KMS-11 (cell line): ENCODE data around the gene CFAP161.

Experiments
- H2AFZ ChIP-seq: fragments of 200-600 bp; sonication (generic); 2 replicates; pipeline ENCODE4 v1.6.1; 2016; ENCODE audit warnings: antibody characterized with exemption, mixed run types, low read depth
- H3K27ac ChIP-seq: fragments of 200-600 bp; sonication (generic); 2 replicates; pipeline ENCODE4 v1.6.1; 2016; ENCODE audit warnings: mild to moderate bottlenecking, mixed run types
- H3K27me3 ChIP-seq: fragments of 200-600 bp; sonication (generic); 2 replicates; pipeline ENCODE4 v1.6.1; 2017; ENCODE audit warnings: mild to moderate bottlenecking, low read depth, mixed run types, moderate library complexity; ENCODE audit not compliant: insufficient read depth
- H3K36me3 ChIP-seq: fragments of 200-600 bp; sonication (generic); 2 replicates; pipeline ENCODE4 v1.6.1; 2017; ENCODE audit warnings: mild to moderate bottlenecking, mixed run types; ENCODE audit not compliant: insufficient read depth
- H3K4me1 ChIP-seq: fragments of 200-600 bp; sonication (generic); 2 replicates; pipeline ENCODE4 v1.6.1; 2016; ENCODE audit warnings: mild to moderate bottlenecking, low read depth, mixed run types; ENCODE audit not compliant: poor library complexity, severe bottlenecking
- H3K4me2 ChIP-seq: fragments of 200-600 bp; sonication (generic); 2 replicates; pipeline ENCODE4 v1.7.0; 2016; ENCODE audit warnings: mild to moderate bottlenecking, mixed run types
- H3K4me3 ChIP-seq: fragments of 200-600 bp; sonication (generic); IDR thresholded peaks from 2 replicates; pipeline ENCODE4 v1.6.1; 2017; ENCODE audit warnings: low read depth, low read length, mixed read lengths; ENCODE audit not compliant: insufficient read depth
- H3K79me2 ChIP-seq: fragments of 200-600 bp; sonication (generic); 2 replicates; pipeline ENCODE4 v1.6.1; 2016; ENCODE audit warnings: low read depth, mixed run types; ENCODE audit not compliant: insufficient read depth
- H3K9ac ChIP-seq: fragments of 200-600 bp; sonication (generic); 2 replicates; pipeline ENCODE4 v1.6.1; 2016; ENCODE audit warnings: mild to moderate bottlenecking, mixed run types
- H4K20me1 ChIP-seq: fragments of 200-600 bp; sonication (generic); 2 replicates; pipeline ENCODE4 v1.6.1; 2016; ENCODE audit warnings: mild to moderate bottlenecking, mixed run types; ENCODE audit not compliant: insufficient read depth
- CTCF ChIP-seq: fragments of 200-600 bp; sonication (generic); conservative IDR thresholded peaks from 2 replicates; pipeline ENCODE4 v1.6.1; 2017; ENCODE audit warnings: low read depth, mild to moderate bottlenecking, antibody characterized with exemption, low read length, moderate library complexity, mixed read lengths

Gene CFAP161

GRCh38 chr15:81087066-81087465 lies 47.0 kb upstream of the CFAP161 start:
- Histone ChIP-seq H4K20me1 (no peaks in the 10 kb centered on the region), H3K4me2 (no peak overlapping the region), H3K4me3 (no peak overlapping the region), H2AFZ (no peak overlapping the region), H3K9ac (no peak overlapping the region), H3K4me1 (no peaks in the 10 kb centered on the region), H3K36me3 (no peaks in the 10 kb centered on the region), H3K79me2 (no peaks in the 10 kb centered on the region), H3K27ac (no peak overlapping the region), H3K27me3 (no peaks in the 10 kb centered on the region)
- TF ChIP-seq CTCF: no peak

- Histone ChIP-seq H3K4me2 (no peak overlapping the region), H3K27me3 (no peaks in the 10 kb centered on the region), H3K4me3 (no peak overlapping the region), H3K9ac (no peak overlapping the region), H3K79me2 (no peaks in the 10 kb centered on the region), H3K27ac (no peak overlapping the region), H3K4me1 (no peaks in the 10 kb centered on the region), H4K20me1 (no peaks in the 10 kb centered on the region), H3K36me3 (no peaks in the 10 kb centered on the region), H2AFZ (no peak overlapping the region)
- TF ChIP-seq CTCF: no peak
Measured at GRCh38 chr15:81087694-81088093, 46.4 kb upstream of the CFAP161 start.

GRCh38 chr15:81088470-81089013 lies 45.5 kb upstream of the CFAP161 start:
- no peaks in the 10 kb centered on the region for H3K27me3 ChIP-seq
- H3K9ac ChIP-seq: no peak overlapping the region
- no peaks in the 10 kb centered on the region for H3K4me1 ChIP-seq
- H3K4me2 ChIP-seq: no peak overlapping the region
- no peaks in the 10 kb centered on the region for H4K20me1 ChIP-seq
- no peak overlapping the region for H2AFZ ChIP-seq
- no peak overlapping the region for H3K27ac ChIP-seq
- no peak overlapping the region for H3K4me3 ChIP-seq
- no peak for TF ChIP-seq CTCF
- H3K79me2 ChIP-seq: no peaks in the 10 kb centered on the region
- H3K36me3 ChIP-seq: no peaks in the 10 kb centered on the region

GRCh38 chr15:81091889-81092558 lies 42.0 kb upstream of the CFAP161 start:
- Histone ChIP-seq H3K4me3 (no peak overlapping the region), H3K9ac (no peak overlapping the region), H3K79me2 (no peaks in the 10 kb centered on the region), H2AFZ (no peak overlapping the region), H3K27ac (no peak overlapping the region), H4K20me1 (no peaks in the 10 kb centered on the region), H3K4me2 (no peak overlapping the region), H3K4me1 (no peaks in the 10 kb centered on the region), H3K27me3 (no peaks in the 10 kb centered on the region), H3K36me3 (no peaks in the 10 kb centered on the region)
- TF ChIP-seq CTCF: no peak
